Stomach (tissue), 9 donors: ENCODE data around the gene IGSF3. TPM values are rescaled to one million over a fixed set of nuclear protein-coding genes. Genes with fewer than 3 reads are reported as not detected.
"Not testable (repeated sequence)": the region's sequence is repeated elsewhere in the genome, so short reads cannot be mapped to it uniquely, and the experiment has no call there.

ENCODE experiments used
- DNase-seq, 2 donors: peaks; one replicate each; pipeline versions ENCODE4 v3.0.0 to v3.0.0-alpha.2; 2013 to 2019
- H3K27ac ChIP-seq, 5 donors: fragments of 200-600 bp in 4 of 5; sonication (generic) in 4 of 5; one replicate each; pipeline ENCODE4 v1.5.1; 2013 to 2019; ENCODE audit warnings: mild to moderate bottlenecking in 1 of 5, moderate library complexity in 1 of 5
- H3K27me3 ChIP-seq, 3 donors: fragments of 200-600 bp; sonication (generic); one replicate each; pipeline ENCODE4 v1.5.1; 2017 to 2019; ENCODE audit warnings: mixed run types in 1 of 3
- H3K36me3 ChIP-seq, 4 donors: fragments of 200-600 bp; sonication (generic); 1 replicate in 3 of 4; 2 replicates in 1 of 4; pipeline ENCODE4 v1.5.1; 2016 to 2019
- H3K4me1 ChIP-seq, 4 donors: fragments of 200-600 bp; sonication (generic); one replicate each; pipeline ENCODE4 v1.5.1; 2016 to 2019
- H3K4me3 ChIP-seq, 4 donors: fragments of 200-600 bp; sonication (generic) in 3 of 4; one replicate each; pipeline ENCODE4 v1.5.1; 2016 to 2019; ENCODE audit warnings: mild to moderate bottlenecking in 1 of 4
- H3K9me3 ChIP-seq, 4 donors: fragments of 200-600 bp; sonication (generic); one replicate each; pipeline ENCODE4 v1.5.1; 2016 to 2019
- EP300 ChIP-seq: sonication (generic); formaldehyde crosslinking; IDR thresholded peaks from one replicate; pipeline ENCODE4 v1.6.1; 2017; ENCODE audit warnings: antibody characterized with exemption
- POLR2A ChIP-seq, 4 donors: fragments of 450-650 bp; IDR thresholded peaks; one replicate each; pipeline ENCODE4 v1.6.1; 2016; ENCODE audit warnings: antibody characterized with exemption in 4 of 4, control low read depth in 2 of 4, mild to moderate bottlenecking in 1 of 4, moderate library complexity in 1 of 4
- POLR2AphosphoS5 ChIP-seq, 3 donors: sonication (generic); formaldehyde crosslinking; IDR thresholded peaks; one replicate each; pipeline ENCODE4 v1.6.1; 2016; ENCODE audit warnings: antibody characterized with exemption in 3 of 3
- WGBS, 5 donors: extraction: QIAGEN DNeasy Blood & Tissue Kit in 3 of 5; methylation state at CpG; one replicate each; pipeline versions ENCODE4 v1.1.5 to v1.1.7; 2013 to 2018; 5-methylcytosine and 5-hydroxymethylcytosine counted together
- intact Hi-C: fragments of 100-400 bp; cut with DNase I; formaldehyde crosslinking; loops from one replicate; pipeline ENCODE4 v1.15.1; 2023; ENCODE audit warnings: low total_unique reads
- polyA plus RNA-seq, 3 donors: library from polyadenylated mRNA; stranded (reverse); fragments of 200-250 nt; gene quantifications; one replicate each; pipeline ENCODE4 v1.2.3, GENCODE V29; 2013
- total RNA-seq, 5 donors: library from RNA; depleted of rRNA; stranded (reverse); fragments of >200 nt; gene quantifications; one replicate each; pipeline versions ENCODE4 v1.1.0 to v1.2.3, GENCODE V29; 2014 to 2016
- TF ChIP-seq, protein P1 (sequence below), 7 experiments: fragments of 450-650 bp in 4 of 7; fragments of 200-600 bp in 3 of 7; sonication (generic) in 3 of 7; IDR thresholded peaks; one replicate each; pipeline ENCODE4 v1.5.1; 2016 to 2019; ENCODE audit warnings: antibody characterized with exemption in 7 of 7, control low read depth in 2 of 7, mild to moderate bottlenecking in 1 of 7
- donor health status: healthy with polysubstance abuse.
- donor health status: Bipolar disorder and iron deficiency.
- donor health status: healthy.

IGSF3 gene
- total and polyA plus RNA-seq, 8 donors: 1.7 to 31.6 (median 20.9) TPM

DNA sequence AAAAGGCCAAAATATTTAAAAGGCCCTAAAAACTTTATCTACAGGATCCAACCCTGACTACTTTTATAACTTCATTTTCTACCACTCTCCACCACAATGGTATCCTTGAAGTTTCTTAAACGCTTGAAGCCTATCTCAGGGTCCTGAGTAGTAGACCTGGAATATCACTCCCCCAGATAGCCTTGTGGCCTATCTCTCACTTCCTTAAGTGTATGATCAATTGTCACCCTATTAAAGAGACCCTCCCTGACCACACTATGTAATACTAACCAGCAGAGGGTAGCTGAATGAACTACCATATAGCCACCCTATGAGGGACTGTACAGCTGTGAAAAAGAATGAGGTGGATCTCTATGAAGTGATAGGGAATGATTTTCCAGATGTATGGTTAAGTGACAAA is 102.3 kb downstream of the IGSF3 start:
- no peak overlapping the region for H3K27ac ChIP-seq
- no peak for DNase-seq
- peaks cover 5 to 53% (median 18%) of the 10 kb centered on the region in 4 donors for H3K4me1 ChIP-seq
- H3K36me3 ChIP-seq: peaks cover 0 to 7% (median 2%) of the 10 kb centered on the region in 4 donors
- H3K9me3 ChIP-seq: peaks cover 0 to 8% (median 3%) of the 10 kb centered on the region in 4 donors
- no peaks in the 10 kb centered on the region for H3K27me3 ChIP-seq
- intact Hi-C loops: no loop called here
- no peak overlapping the region for H3K4me3 ChIP-seq
- WGBS, 5 donors: 86 to 100% (median 90%) methylated on average over 1 of the region's 1 CpG
- no peak for TF ChIP-seq POLR2AphosphoS5 (IDR thresholded peaks at IDR 0.05)
- TF ChIP-seq, protein P1, sequence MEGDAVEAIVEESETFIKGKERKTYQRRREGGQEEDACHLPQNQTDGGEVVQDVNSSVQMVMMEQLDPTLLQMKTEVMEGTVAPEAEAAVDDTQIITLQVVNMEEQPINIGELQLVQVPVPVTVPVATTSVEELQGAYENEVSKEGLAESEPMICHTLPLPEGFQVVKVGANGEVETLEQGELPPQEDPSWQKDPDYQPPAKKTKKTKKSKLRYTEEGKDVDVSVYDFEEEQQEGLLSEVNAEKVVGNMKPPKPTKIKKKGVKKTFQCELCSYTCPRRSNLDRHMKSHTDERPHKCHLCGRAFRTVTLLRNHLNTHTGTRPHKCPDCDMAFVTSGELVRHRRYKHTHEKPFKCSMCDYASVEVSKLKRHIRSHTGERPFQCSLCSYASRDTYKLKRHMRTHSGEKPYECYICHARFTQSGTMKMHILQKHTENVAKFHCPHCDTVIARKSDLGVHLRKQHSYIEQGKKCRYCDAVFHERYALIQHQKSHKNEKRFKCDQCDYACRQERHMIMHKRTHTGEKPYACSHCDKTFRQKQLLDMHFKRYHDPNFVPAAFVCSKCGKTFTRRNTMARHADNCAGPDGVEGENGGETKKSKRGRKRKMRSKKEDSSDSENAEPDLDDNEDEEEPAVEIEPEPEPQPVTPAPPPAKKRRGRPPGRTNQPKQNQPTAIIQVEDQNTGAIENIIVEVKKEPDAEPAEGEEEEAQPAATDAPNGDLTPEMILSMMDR (IDR thresholded peaks at IDR 0.05): no peak
- no peak for TF ChIP-seq EP300
- no peak for TF ChIP-seq POLR2A (IDR thresholded peaks at IDR 0.05)

DNA sequence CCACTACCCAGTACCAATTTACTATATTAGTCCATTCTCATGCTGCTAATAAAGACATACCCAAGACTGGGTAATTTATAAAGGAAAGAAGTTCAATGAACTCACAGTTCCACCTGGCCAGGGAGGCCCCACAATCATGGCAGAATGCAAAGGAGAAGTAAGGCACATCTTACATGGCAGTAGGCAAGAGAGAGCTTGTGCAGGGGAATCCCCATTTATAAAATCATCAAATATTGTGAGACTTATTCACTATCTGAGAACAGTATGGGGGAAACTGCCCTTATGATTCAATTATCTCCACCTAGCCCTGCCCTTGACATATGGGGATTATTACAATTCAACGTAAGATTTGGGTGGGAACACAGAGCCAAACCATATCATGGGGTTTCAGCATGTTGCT is 103.1 kb downstream of the IGSF3 start:
- Histone ChIP-seq H3K4me1 (peaks cover 0 to 52% (median 10%) of the 10 kb centered on the region in 4 donors), H3K27me3 (no peaks in the 10 kb centered on the region), H3K27ac (no peak overlapping the region), H3K9me3 (peaks cover 0 to 8% (median 3%) of the 10 kb centered on the region in 4 donors), H3K4me3 (no peak overlapping the region), H3K36me3 (peaks cover 0 to 7% (median 2%) of the 10 kb centered on the region in 4 donors)
- no peak for TF ChIP-seq POLR2AphosphoS5 (IDR thresholded peaks at IDR 0.05)
- TF ChIP-seq EP300: no peak
- TF ChIP-seq, protein P1 (IDR thresholded peaks at IDR 0.05): no peak
- no peak for TF ChIP-seq POLR2A (IDR thresholded peaks at IDR 0.05)
- intact Hi-C loops: no loop called here
- DNase-seq: no peak
- WGBS, 5 donors: 81 to 100% (median 89%) methylated on average over 1 of the region's 1 CpG

DNA sequence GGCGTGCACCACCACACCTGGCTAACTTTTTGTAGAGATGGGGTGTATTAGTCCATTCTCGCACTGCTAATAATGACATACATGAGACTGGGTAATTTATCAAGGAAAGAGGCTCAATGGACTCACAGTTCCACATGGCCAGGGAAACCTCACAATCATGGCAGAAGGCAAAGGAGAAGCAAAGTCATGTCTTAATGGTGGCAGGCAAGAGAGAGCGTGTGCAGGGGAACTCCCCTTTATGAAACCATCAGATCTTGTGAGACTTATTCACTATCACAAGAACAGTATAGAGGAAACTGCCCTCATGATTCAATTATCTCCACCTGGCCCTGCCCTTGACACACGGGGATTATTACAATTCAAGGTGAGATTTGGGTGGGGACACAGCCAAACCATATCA is 105.1 kb downstream of the IGSF3 start:
- H3K9me3 ChIP-seq, intact Hi-C loops, H3K36me3 ChIP-seq, DNase-seq, H3K27me3 ChIP-seq, H3K4me3 ChIP-seq, H3K27ac ChIP-seq: not testable (repeated sequence)
- H3K4me1 ChIP-seq: peaks cover 0 to 48% (median 4%) of the 10 kb centered on the region in 4 donors
- WGBS, 5 donors: 86 to 94% (median 89%) methylated on average over 4 of the region's 4 CpGs

DNA sequence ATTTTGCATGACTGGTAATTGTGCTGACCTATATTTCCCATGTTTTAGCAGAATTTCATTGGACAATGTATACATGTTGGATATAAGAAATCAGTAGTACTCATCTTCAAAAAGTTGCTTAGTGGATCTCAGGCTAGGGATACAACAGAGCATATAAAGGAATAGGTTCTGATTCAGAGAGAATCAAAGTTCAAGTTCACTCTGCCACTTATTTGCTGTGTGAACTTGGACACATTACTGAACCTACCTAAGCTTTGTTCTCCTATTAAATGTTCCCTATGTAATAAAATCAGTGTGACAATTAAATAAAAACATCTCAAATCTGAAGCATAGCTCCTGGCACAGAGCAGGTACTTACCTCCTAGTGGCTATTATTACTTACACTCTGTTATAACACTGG is 106.0 kb downstream of the IGSF3 start:
- Histone ChIP-seq H3K9me3 (peaks cover 0 to 8% (median 3%) of the 10 kb centered on the region in 4 donors), H3K27ac (no peak overlapping the region), H3K4me3 (no peak overlapping the region), H3K36me3 (peaks cover 0 to 7% (median 2%) of the 10 kb centered on the region in 4 donors), H3K4me1 (peaks cover 0 to 46% (median 9%) of the 10 kb centered on the region in 4 donors), H3K27me3 (no peaks in the 10 kb centered on the region)
- TF ChIP-seq, protein P1 (IDR thresholded peaks at IDR 0.05): no peak
- no peak for TF ChIP-seq EP300
- TF ChIP-seq POLR2A (IDR thresholded peaks at IDR 0.05): no peak
- TF ChIP-seq POLR2AphosphoS5 (IDR thresholded peaks at IDR 0.05): no peak
- intact Hi-C loops: no loop called here
- DNase-seq: no peak

DNA sequence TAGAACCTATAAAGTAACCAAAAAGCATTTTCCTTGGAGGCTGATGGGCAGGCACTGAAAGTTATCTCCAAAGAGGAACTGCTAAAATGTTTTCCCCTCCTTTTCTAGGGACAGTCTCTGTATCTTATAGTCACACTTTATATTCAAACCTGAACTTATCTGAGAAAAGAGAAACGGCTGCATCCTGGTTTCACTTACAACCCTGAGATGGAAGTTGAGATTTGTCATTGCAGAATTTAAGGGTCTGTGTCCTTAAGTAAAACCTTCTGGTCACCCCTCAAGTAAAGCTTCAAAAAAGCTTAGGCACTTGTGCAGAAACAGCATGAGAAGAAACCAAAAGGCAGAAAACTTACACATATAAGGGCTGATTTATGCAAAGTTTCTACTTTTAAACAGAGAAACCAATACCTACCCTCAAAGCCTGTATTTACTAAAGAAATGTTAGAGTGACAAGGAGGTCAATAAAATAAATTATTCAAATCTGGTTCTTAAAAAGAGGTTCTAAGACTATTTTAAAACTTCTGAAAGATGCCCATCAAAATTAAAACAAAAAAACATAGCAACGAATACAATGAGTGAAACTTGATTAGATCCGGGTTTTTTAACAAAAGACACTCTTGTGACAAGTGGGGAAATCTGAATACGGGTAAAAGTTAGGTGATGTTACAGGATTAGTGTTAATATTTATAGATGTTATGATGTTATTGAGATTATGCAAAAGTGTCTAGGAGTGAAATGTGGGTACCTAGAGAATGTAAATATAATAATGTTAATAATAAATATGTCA is 106.6 kb downstream of the IGSF3 start:
- Histone ChIP-seq H3K27ac (no peak overlapping the region), H3K27me3 (no peaks in the 10 kb centered on the region), H3K9me3 (peaks cover 0 to 8% (median 3%) of the 10 kb centered on the region in 4 donors), H3K4me3 (no peak overlapping the region), H3K36me3 (peaks cover 0 to 7% (median 2%) of the 10 kb centered on the region in 4 donors), H3K4me1 (peaks cover under 1 to 46% (median 11%) of the 10 kb centered on the region in 4 donors)
- WGBS, 5 donors: 73 to 79% (median 76%) methylated on average over 4 of the region's 4 CpGs
- TF ChIP-seq, protein P1 (IDR thresholded peaks at IDR 0.05): no peak
- TF ChIP-seq EP300: no peak
- TF ChIP-seq POLR2AphosphoS5 (IDR thresholded peaks at IDR 0.05): no peak
- no peak for TF ChIP-seq POLR2A (IDR thresholded peaks at IDR 0.05)
- intact Hi-C loops: no loop called here
- DNase-seq: no peak
